WERI-Rb-1 (cell line): Measurements from ENCODE around the gene ROR2.

Source experiments
- DNase-seq: peaks from one replicate; pipeline ENCODE4 v3.0.0-alpha.2; 2020
- H3K27ac ChIP-seq: fragments of 250-450 bp; sonication (Bioruptor Pico); 2 replicates; pipeline ENCODE4 v1.5.1; 2020; ENCODE audit warnings: mild to moderate bottlenecking, moderate library complexity
- H3K27me3 ChIP-seq: fragments of 250-450 bp; sonication (Bioruptor Pico); 2 replicates; pipeline ENCODE4 v1.5.1; 2021; ENCODE audit warnings: mild to moderate bottlenecking, low read depth, moderate library complexity; ENCODE audit not compliant: insufficient read depth, severe bottlenecking
- H3K36me3 ChIP-seq: fragments of 250-450 bp; sonication (Bioruptor Pico); 2 replicates; pipeline ENCODE4 v1.5.1; 2020; ENCODE audit warnings: mild to moderate bottlenecking, moderate library complexity
- H3K4me3 ChIP-seq: 2 replicates; pipeline ENCODE4 v1.5.1; 2011; ENCODE audit warnings: low read depth, mild to moderate bottlenecking, control low read depth, low read length
- H3K9me3 ChIP-seq: fragments of 250-450 bp; sonication (Bioruptor Pico); 2 replicates; pipeline ENCODE4 v1.5.1; 2021; ENCODE audit warnings: mild to moderate bottlenecking, moderate library complexity; ENCODE audit not compliant: severe bottlenecking
- TF ChIP-seq, protein P1 (sequence below): IDR thresholded peaks from 2 replicates; pipeline ENCODE4 v1.5.1; 2011; ENCODE audit warnings: low read depth, mild to moderate bottlenecking, control low read depth, inconsistent platforms, low read length

Gene ROR2

DNA sequence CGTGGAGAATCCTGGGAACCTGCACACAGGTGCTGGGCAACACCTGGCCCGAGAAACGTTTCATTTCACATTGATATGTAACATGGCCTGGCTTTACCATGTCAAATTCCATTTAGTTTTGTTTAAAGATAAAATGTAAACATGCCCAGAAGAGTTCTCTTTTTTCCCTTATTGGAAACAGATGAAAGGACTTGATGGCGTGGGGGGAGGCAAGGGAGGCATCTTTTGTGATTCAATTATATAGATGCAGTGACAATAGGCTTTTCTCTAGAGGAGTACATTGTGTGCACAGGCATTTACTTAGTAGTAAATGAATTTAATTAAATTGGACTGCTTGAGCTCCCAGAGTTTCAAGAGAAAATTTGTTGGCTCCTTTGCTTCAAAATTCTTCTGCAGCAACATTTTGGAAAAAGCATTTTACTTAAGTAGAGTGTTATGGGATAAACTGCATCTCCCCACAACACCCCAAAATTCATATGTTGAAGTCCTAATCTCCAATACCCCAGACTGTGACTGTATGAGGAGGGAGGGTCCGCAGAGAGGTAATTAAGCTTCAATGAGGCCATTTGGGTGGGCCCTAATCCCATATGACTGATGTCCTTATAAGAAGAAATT is 272.1 kb downstream of the ROR2 start:
- no peaks in the 10 kb centered on the region for H3K27me3 ChIP-seq
- H3K9me3 ChIP-seq: no peaks in the 10 kb centered on the region
- TF ChIP-seq, protein P1, sequence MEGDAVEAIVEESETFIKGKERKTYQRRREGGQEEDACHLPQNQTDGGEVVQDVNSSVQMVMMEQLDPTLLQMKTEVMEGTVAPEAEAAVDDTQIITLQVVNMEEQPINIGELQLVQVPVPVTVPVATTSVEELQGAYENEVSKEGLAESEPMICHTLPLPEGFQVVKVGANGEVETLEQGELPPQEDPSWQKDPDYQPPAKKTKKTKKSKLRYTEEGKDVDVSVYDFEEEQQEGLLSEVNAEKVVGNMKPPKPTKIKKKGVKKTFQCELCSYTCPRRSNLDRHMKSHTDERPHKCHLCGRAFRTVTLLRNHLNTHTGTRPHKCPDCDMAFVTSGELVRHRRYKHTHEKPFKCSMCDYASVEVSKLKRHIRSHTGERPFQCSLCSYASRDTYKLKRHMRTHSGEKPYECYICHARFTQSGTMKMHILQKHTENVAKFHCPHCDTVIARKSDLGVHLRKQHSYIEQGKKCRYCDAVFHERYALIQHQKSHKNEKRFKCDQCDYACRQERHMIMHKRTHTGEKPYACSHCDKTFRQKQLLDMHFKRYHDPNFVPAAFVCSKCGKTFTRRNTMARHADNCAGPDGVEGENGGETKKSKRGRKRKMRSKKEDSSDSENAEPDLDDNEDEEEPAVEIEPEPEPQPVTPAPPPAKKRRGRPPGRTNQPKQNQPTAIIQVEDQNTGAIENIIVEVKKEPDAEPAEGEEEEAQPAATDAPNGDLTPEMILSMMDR: no peak
- H3K36me3 ChIP-seq: no peaks in the 10 kb centered on the region
- H3K27ac ChIP-seq: no peak overlapping the region
- no peak for DNase-seq
- H3K4me3 ChIP-seq: no peak overlapping the region

DNA sequence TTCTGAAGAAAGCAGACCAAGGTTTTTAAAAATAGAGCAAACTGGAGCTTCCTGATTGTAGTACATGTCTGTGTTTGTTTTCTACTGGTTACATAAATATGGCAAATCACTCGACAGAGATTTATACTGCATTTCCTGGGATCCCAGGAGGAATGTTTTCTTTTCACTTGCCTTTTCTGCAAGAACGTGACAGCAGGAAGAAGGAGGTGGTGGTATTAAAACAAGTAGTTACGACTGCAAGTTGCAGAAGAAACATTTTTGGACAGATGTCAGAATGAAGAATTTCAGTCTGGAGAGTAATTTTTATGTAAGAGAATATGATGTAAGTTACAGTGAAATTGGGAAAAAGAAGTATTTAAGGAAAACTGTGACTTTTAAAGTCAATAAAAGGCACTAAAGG is 272.7 kb downstream of the ROR2 start:
- Histone ChIP-seq H3K27me3 (no peaks in the 10 kb centered on the region), H3K9me3 (no peaks in the 10 kb centered on the region), H3K4me3 (no peak overlapping the region), H3K27ac (no peak overlapping the region), H3K36me3 (no peaks in the 10 kb centered on the region)
- DNase-seq: no peak
- TF ChIP-seq, protein P1: no peak

DNA sequence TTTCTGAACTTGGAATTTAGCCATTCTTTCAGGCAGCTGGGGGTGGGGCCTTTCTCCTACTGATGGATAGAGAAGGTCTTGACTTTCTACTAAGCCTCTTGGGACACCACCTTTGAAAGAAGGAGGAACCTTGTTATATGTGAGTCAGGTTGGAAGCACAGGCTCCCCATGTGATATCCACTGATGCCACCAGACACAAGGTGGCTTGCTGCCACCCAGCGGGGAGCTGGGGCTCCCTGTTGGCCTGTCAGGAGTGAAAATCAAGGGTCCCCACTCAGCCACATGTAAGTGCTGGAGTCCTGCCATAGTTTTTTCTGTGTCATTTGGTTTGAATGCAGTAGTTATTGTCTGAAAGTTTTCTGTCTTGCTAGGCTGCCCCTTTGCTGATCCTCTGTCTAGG is 274.0 kb downstream of the ROR2 start:
- peak; percentile 61 for DNase-seq
- TF ChIP-seq, protein P1: peak; percentile 80
- Histone ChIP-seq H3K27me3 (no peaks in the 10 kb centered on the region), H3K4me3 (no peak overlapping the region), H3K9me3 (no peaks in the 10 kb centered on the region), H3K27ac (no peak overlapping the region), H3K36me3 (no peaks in the 10 kb centered on the region)

DNA sequence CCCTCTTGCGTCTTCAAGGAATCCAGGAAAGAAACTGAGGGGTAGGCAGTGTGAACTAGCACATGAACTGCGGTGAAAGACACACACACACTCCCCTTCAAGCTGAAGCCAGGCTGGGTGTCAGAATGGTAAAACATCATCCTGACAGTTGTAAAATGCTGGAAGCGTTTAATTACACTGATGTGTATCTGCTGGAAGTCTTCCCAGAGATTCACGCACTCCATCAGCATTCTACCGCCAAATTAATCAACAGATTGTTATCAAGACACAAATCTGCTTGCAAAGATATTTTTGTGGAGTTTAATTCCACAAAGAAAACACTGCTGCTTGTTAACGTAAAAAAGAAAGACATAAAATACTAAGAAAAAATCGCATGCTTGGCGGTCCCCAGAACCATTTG is 285.4 kb downstream of the ROR2 start:
- no peaks in the 10 kb centered on the region for H3K27me3 ChIP-seq
- DNase-seq: no peak
- no peaks in the 10 kb centered on the region for H3K9me3 ChIP-seq
- TF ChIP-seq, protein P1: no peak
- H3K27ac ChIP-seq: no peak overlapping the region
- H3K36me3 ChIP-seq: no peaks in the 10 kb centered on the region
- no peak overlapping the region for H3K4me3 ChIP-seq

DNA sequence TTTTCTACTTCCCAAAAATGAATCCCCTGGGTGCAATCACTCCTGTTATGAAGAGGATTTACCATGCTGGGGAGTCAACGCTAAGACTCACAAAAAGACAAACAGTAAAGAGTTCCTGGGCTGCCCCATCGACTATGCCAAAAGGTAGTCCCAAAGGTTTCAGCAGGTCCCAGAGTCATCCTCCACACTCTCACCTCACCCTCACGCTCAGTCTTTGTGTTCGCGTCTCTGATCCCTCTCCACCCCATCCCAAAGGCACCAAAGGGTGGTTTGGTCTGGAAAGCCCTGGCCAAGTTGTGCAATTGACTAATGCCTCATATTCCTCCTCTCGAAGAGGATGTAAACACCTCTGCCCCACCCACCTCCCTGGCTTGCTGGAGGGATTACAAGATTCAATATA is 286.2 kb downstream of the ROR2 start:
- Histone ChIP-seq H3K36me3 (no peaks in the 10 kb centered on the region), H3K4me3 (no peak overlapping the region), H3K27ac (no peak overlapping the region), H3K9me3 (no peaks in the 10 kb centered on the region), H3K27me3 (no peaks in the 10 kb centered on the region)
- TF ChIP-seq, protein P1: no peak
- DNase-seq: no peak

DNA sequence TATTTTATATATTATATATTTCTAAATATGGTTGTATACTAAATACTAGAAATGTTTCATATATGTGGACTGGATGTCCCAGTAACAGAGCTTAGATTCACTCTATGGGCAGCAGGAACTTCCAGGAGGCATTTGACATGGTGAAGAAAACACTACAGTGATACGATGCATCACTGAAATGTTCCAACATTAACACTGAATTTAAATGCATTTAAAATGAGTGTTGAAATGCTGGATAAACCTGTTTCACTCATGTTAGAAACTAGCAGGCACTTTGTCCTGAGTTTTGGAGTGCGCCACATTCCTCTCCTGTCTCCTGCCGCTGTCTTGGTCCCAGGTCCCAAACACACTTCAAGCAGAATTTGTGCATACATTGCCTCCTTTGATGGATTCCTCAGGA is 288.6 kb downstream of the ROR2 start:
- TF ChIP-seq, protein P1: no peak
- Histone ChIP-seq H3K9me3 (no peaks in the 10 kb centered on the region), H3K27me3 (no peaks in the 10 kb centered on the region), H3K4me3 (no peak overlapping the region), H3K36me3 (no peaks in the 10 kb centered on the region), H3K27ac (no peak overlapping the region)
- DNase-seq: no peak
